ENCODE results near the gene STK32B.

GRCh38 chr4:5100336-5100735 is 49.1 kb downstream of the STK32B start:
- TF ChIP-seq POLR2AphosphoS5 (IDR thresholded peaks at IDR 0.05; ENCODE audit: insufficient read depth, low read depth, low read length): no peak
- TF ChIP-seq CTCF (IDR thresholded peaks at IDR 0.05; ENCODE audit: extremely low read depth in 1 of 2, insufficient read depth in 1 of 2, low read depth in 1 of 2, low read length in 2 of 2): no peak
- TF ChIP-seq EZH2 (IDR thresholded peaks at IDR 0.05; ENCODE audit: borderline replicate concordance, low read depth, low read length, severe bottlenecking): no peak
- TF ChIP-seq POLR2A (IDR thresholded peaks at IDR 0.05; ENCODE audit: low read depth, low read length): no peak
- TF ChIP-seq, protein P1, sequence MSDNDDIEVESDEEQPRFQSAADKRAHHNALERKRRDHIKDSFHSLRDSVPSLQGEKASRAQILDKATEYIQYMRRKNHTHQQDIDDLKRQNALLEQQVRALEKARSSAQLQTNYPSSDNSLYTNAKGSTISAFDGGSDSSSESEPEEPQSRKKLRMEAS (IDR thresholded peaks at IDR 0.05; ENCODE audit: insufficient read depth, insufficient read length): no peak
- TF ChIP-seq JUN (IDR thresholded peaks at IDR 0.05; ENCODE audit: borderline replicate concordance, insufficient read depth, insufficient read length, low read depth): no peak
- no peak for TF ChIP-seq FOS (IDR thresholded peaks at IDR 0.05; ENCODE audit: borderline replicate concordance, insufficient read depth, low read length)
- TF ChIP-seq MYC (IDR thresholded peaks at IDR 0.05; ENCODE audit: low read depth, low read length): no peak
- TF ChIP-seq GATA2 (IDR thresholded peaks at IDR 0.05; ENCODE audit: insufficient read depth, insufficient read length, low read depth, low read length): no peak

Measured in endothelial cell of umbilical vein (primary cell).